ENCODE results near the gene CEP19.

DNA sequence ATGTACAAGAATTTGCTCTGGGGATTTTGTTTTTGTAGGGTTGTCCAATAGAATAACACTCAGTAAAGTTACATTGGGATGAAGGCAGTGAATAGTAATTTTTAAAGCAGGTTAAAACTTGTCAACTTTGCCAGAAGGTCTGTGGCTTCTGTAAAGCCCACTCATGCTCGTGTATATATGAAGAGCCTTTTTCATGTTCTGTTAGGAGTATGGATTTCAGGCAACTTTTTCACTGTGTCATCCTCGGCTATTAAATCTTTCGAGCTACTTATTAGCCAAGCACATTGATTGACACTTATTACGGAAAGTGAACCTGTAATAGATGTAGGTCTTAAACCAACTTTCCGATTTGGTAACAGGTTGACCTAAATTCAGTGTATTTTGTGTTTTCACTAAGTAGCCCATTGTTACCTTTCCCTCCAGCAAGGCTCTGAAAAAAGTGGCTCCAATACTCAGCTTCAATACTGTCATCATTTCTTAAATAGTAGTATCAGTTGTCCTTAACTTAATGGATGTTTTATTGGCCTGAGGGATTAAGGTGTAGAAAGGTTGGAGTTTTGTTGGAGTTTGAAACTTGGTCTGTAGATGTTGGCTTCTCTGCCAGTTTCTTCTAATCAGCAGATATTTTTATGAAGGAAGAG is 29.3 kb upstream of the CEP19 start:
- TF ChIP-seq MAZ (IDR thresholded peaks at IDR 0.05; ENCODE audit: borderline replicate concordance, low read depth, low read length) (no peak), RCOR1 (IDR thresholded peaks at IDR 0.05; ENCODE audit: insufficient replicate concordance, low read length) (no peak), POLR2A (IDR thresholded peaks at IDR 0.05; ENCODE audit: low read depth, low read length) (no peak)
- TF ChIP-seq, protein P1, sequence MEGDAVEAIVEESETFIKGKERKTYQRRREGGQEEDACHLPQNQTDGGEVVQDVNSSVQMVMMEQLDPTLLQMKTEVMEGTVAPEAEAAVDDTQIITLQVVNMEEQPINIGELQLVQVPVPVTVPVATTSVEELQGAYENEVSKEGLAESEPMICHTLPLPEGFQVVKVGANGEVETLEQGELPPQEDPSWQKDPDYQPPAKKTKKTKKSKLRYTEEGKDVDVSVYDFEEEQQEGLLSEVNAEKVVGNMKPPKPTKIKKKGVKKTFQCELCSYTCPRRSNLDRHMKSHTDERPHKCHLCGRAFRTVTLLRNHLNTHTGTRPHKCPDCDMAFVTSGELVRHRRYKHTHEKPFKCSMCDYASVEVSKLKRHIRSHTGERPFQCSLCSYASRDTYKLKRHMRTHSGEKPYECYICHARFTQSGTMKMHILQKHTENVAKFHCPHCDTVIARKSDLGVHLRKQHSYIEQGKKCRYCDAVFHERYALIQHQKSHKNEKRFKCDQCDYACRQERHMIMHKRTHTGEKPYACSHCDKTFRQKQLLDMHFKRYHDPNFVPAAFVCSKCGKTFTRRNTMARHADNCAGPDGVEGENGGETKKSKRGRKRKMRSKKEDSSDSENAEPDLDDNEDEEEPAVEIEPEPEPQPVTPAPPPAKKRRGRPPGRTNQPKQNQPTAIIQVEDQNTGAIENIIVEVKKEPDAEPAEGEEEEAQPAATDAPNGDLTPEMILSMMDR (conservative IDR thresholded peaks at IDR 0.05; ENCODE audit: low read depth, low read length) = no peak
- TF ChIP-seq, protein P2, sequence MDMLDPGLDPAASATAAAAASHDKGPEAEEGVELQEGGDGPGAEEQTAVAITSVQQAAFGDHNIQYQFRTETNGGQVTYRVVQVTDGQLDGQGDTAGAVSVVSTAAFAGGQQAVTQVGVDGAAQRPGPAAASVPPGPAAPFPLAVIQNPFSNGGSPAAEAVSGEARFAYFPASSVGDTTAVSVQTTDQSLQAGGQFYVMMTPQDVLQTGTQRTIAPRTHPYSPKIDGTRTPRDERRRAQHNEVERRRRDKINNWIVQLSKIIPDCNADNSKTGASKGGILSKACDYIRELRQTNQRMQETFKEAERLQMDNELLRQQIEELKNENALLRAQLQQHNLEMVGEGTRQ (IDR thresholded peaks at IDR 0.05; ENCODE audit: low read depth, low read length) = no peak

Measured in IMR-90 (cell line).